ENCODE results near the gene PET117.
"Not testable (repeated sequence)": the region's sequence is repeated elsewhere in the genome, so short reads cannot be mapped to it uniquely, and the experiment has no call there.

Gene PET117

GRCh38 chr20:18137412-18138265 is at the start of gene PET117, which contains the start of gene KAT14:
Gene PET117 (plus strand): TSS chr20:18137863. CDS start chr20:18137956, 93 bp downstream.
Gene KAT14 (plus strand): TSS chr20:18137863. CDS start chr20:18142661, 4,798 bp downstream.
- DNase-seq: peak; percentile 86 to 90

DNA sequence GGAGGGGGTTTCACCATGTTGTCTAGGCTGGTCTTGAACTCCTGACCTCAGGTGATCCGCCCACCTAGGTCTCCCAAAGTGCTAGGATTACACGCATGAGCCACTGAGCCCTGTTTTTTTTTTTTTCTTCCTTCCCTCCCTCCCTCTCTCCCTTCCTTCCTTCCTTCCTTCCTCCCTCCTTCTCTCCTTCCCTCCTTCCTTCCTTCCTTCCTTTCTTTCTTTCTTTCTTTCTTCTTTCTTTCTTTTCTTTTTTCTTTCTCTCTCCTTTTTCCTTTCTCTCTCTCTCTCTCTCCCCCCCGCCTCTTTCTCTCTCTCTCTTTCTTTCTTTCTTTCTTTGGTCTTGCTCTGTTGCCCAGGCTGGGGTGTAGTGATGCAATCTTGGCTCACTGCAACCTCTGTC is 49.4 kb upstream of the PET117 start:
- DNase-seq: not testable (repeated sequence)

DNA sequence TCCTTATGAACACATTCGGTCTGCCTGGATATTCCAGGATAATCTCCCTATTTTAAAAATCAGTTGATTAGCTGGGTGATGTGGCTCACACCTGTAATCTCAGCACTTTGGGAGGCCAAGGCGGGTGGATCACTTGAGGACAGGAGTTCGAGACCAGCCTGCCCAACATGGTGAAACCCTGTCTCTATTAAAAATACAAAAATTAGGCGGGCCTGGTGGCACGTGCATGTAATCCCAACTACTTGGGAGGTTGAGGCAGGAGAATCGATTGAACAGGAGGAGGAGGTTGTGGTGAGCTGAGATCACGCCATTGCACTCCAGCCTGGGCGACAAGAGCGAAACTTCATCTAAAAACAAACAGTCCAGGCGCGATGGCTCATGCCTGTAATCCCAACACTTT is 48.8 kb upstream of the PET117 start:
- not testable (repeated sequence) for DNase-seq

- DNase-seq: peak in 1 of 2 experiments; percentile 3
These were observed 47.6 kb upstream of the PET117 start for GRCh38 chr20:18090044-18090443.

DNA sequence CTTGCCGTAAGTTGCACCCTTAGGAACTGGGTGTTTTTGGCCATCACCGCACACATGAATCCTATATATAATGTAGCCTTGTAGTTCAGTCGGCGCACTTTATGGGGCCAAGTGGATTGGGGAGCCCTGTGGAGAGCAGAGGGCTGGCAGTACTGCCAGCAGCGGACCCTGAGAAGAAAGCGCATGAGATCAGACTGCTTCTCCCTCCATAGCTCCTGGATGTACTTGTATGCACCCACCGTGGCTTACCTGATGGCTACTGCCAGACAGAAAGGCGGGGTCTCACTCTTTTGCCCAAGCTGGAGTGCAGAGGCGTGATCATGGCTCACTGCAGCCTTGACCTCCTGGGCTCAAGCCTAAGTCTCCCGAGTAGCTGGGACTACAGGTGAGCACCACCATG is 47.2 kb upstream of the PET117 start:
- no peak for DNase-seq

DNA sequence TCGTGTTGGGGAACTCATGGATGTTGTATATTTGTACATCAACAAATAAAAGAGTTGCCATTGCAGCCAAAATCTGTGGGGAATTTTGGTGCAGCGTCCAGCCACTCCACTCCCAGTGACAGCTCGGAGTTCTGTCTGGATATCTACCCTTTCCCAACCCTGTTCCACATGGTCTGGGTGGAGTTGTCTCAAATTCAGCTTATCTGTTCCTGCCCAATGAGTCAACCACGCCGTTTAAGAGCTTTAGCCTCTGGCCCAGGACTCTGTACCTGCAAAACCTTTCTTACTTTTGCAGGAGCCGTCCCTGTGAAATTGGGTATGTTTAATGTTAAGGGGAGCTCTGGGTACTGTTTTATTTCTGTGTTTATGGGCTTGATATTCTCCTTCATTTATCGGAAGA is 46.0 kb upstream of the PET117 start:
- no peak for DNase-seq

- DNase-seq: no peak
These were observed 44.8 kb upstream of the PET117 start for GRCh38 chr20:18092890-18093289.

GRCh38 chr20:18093388-18093787 is 44.3 kb upstream of the PET117 start:
- no peak for DNase-seq

DNA sequence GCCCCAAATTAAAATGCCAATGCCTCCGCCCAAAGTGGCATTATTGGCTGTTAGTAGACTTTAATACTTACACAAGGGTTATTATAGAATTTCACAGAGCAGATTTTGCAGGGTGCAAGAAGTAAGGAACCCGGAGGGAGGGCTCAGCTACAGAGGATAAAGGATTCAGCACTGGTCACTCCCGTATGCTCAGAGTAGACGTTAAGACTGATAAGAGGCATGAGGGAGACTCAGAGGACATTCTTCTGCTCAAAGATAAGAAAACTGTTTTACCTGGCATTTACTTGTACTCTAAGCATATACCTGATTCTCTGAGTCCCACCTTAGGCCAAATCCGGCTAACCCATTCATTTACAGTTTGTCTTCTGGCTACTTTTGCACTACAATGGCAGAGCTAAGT is 43.5 kb upstream of the PET117 start:
- no peak for DNase-seq

DNA sequence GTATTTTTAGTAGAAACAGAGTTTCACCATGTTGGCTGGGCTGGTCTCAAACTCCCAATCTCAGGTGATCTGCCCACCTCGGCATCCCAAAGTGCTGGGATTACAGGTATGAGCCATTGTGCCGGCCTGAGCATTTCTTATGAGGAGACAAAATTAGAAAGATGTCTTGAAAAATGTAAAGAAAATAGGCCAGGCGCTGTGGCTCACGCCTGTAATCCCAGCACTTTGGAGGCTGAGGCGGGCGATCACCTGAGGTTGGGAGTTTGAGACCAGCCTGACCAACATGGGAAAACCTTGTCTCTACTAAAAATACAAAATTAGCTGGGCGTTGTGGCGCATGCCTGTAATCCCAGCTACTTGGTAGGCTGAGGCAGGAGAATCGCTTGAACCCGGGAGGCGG is 37.1 kb upstream of the PET117 start:
- DNase-seq: not testable (repeated sequence)

DNA sequence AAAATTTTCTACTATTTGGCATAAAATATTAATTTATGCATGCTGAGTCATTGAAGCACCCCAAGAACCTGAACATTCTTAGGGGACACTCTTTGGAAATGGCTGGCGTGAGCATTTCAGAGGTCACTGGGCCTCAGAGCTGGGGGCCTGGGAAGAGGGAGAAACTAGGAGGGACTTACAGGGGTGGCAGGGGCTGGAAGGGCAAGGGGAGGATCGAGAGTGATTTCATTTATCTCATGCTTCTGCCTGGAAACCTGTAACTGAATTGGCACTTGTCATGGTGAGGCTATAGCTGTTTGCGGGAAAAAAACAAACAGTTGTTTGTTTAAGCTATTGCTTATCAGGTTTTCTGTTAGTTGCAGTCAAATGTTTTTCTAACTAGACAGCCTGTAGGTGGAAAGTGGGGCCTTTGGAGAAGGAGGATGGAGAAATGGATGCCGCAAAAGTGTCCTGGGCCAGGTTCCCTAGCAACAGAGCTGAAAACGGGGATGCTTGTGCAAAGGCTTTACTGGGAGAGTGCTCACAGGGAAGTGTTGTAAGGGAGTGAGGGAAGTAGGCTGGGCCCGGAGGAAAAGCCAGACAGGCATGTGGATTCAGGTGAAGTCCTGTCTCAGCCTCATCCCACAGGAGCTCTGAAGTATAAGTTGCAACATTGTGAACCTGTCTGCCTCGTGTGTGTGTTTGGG is 36.4 kb upstream of the PET117 start:
- DNase-seq: peak in 1 of 2 experiments; percentile 41

DNA sequence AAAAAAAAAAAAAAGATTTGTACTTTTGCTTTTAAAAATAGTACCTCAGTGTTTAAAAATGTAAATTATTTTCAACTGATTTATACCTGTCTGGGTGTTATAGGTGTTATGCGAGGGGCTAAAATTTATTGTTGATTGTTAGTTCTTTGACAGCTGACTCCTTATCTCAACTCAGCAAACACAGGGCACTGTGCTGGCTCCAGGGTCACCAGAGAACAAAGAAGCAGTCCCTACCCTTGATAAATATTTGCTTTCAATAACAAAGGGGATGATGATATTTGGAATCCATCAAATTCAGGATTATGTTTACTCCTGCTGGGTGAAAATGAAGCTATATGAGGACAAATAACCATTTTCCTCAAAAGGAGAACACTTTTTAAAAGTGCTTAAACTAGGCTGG is 34.2 kb upstream of the PET117 start:
- no peak for DNase-seq

DNA sequence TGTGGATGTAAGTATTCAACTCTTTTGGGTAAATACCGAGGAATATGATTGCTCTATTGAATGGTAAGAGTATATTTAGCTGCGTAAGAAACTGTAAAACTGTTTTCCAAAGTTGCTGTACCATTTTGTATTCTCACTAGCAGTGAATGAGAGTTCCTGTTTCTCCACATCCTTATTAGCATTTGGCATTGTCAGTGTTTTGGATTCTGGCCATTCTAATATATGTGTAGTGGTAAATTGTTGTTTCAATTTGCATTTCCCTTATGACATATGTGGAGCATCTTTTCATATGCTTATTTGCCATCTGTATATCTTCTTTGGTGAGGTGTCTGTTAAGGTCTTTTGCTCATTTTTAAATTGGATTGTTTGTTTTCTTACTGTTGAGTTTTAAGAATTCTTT is 29.3 kb upstream of the PET117 start:
- DNase-seq: no peak

DNA sequence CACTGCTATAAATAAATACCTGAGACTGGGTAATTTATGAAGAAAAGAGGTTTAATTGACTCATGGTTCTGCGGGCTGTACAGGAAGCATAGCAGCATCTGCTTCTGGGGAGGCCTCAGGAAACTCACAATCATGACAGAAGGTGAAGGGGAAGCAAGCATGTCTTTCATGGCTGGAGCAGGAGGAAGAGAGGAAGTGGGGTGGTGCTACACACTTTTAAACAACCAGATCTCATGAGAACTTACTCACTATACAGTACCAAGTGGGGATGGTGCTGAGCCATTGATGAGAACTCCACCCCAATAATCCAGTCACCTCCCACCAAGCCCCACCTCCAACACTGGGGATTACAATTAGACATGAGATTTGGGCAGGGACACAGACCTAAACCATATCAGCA is 9.1 kb upstream of the PET117 start:
- not testable (repeated sequence) for DNase-seq

DNA sequence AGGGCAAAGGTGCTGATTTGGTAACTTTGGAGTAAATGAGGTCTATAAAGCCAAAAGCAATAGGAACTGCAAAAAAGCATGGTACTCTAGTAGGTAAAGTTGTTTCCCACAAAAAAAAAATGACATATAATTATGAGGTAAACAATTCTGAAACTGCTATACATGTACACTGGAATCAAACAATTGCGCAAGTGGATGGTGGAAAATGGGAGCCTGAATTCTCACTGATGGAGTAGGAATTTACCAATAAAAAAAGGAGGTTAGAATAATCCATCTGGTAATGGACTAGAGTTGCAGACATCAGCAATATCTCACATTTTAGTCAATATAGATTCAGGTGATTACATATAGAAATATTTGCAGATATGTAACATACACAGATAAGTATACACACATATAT is 5.0 kb upstream of the PET117 start:
- DNase-seq: no peak

GRCh38 chr20:18133962-18134361 is 3.7 kb upstream of the PET117 start:
- no peak for DNase-seq

GRCh38 chr20:18138266-18138582 is 561 bp downstream of the PET117 start:
- peak in 1 of 2 experiments; percentile 42 for DNase-seq

DNA sequence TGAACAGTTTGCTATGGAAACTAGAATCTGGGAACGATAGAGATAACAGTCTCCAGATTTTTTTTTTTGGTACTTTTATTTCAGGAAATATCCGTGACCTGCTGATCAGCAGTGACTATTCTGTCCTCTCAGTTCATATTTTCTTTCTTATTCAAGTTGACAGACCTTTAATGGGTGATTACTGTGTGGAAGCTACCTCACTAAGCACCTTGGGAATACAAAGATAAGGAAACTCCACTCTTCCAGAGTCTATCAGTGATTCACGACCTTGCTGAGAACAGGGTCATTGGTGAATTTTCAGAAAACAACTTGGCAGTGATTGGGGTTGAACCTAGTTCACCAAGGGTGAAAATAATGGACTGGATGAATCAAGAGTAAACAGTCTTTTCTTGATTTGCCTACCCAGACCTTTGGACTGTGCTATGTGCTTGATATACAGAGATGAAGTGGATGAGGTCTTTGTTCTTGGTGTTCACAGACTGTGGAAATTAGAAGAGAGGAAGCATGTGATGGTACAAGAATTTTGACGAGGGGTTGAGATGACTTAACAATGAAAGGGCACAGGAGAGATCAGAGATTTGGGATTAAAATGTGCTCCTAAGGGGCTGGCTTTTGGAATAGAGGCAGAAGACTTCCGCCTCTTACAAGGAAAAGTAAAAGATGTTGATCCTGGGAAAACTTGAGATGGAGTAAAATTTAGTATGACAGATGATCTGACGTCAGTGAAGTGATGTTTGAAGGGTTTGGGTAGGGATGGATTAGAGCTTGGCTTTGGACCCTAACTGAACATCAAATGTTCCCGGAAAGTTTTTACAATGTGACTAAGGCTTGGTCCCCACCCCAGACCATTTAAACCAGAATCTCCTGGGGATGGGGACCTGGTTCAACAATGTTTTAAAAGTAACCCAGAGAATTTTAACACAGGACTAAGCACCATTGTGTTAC is 1.2 kb downstream of the PET117 start:
- no peak for DNase-seq

DNA sequence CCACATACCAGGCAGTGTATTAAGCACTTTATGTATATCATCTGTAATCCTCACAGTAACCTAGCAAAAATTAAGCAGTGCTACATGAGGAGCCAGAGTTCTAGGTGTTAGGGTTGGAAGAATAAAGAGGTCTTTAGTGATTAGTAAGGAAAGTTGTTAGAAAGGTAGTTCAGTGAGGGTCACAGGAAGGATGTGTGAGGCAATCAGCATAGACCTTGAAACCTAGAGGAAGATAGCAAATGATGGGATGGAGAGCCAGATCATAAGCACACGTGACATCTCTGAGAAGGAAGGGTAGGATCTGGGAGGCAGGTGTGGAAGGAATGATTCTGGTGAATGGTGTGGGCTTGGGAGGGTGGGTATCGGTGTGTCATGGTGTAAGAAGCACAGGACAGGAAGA is 2.2 kb downstream of the PET117 start:
- DNase-seq: no peak

GRCh38 chr20:18144541-18145099 is 7.0 kb downstream of the PET117 start:
- DNase-seq: no peak

- no peak for DNase-seq
These were observed 16.7 kb downstream of the PET117 start for GRCh38 chr20:18154342-18154741.

DNA sequence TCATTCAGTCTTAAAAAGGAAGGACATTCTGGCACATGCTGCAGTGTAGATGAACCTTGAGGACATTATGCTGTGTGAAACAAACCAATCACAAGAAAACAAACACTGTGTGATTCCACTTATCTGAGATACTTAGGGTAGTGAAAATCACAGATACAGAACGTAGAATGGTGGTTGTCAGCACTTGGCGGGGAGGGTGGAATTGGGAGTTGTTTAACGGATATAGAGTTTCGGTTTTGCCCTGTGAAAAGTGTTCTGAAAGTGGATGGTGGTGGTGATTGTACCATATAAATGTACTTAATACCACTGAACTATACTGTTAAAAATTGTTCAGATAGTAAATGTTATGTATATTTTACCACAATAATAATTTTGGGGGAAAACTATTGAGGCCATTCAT is 18.4 kb downstream of the PET117 start:
- no peak for DNase-seq

GRCh38 chr20:18164356-18164755 is 26.7 kb downstream of the PET117 start:
- no peak for DNase-seq

All from NCI-H524 (cell line).